HG03175 (cell line): Measurements from ENCODE around the gene CCL3.
"Not testable (repeated sequence)": the region's sequence is repeated elsewhere in the genome, so short reads cannot be mapped to it uniquely, and the experiment has no call there.

Experiments
- ATAC-seq: cut with Tn5 transposase; IDR thresholded peaks from one replicate; pipeline ENCODE4 v1.9.1; 2021; ENCODE audit warnings: mild to moderate bottlenecking, moderate library complexity; ENCODE audit not compliant: unreplicated experiment

CCL3 gene

DNA sequence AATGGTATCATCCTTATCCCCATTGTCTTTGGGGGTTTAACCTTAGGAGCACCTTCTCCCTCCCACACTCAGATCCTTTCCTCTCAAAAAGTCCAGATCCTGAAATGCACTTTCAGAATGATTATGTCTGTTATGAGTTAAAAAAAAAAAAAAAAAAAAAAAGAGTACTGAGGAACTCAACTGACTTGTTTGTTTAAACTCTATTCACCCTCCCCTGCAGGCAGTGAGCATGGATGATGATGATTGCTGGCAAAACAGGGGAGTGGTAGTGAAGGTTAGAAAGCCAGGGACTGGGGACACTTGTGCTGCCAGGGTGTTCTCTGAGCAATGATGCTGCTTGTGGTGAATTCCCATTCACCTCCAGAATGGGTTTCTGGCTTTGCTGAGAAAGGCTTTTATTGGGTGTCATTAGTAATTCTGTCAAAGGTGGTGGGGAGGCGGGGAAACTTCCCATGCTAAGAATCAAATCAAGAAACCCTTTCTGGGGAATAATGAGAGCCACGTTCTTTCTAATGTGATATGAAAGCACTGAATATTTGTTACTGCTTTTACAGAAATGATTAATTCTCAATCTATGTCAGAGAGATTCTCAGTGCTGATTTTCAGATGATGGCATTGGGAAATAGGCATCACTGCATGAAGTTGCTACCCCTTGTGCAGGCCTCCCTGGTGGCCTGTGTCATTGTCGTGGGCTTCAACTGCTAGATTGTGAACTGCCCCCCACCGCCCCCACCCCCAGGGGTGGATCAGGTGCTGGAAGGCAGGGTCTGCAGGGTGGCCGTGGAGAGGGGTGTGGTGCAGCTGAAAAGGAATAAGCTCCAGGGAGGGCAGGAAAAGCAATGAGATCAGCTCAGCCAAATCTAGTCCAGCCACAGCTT, 27.8 kb upstream of the CCL3 start:
- no peak for ATAC-seq

DNA sequence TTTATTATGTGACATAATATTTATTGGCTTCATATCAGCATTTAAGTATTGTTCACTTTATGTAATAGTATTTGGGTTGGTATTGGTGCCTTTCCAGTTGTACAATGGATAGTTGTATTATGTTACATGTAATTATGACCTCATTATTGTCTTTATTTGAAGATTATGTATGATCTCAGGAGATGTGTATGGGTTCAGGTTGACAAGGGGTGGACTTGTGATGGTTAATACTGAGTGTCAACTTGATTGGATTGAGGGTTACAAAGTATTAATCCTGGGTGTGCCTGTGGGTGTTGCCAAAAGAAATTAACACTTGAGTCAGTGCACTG, 25.7 kb upstream of the CCL3 start:
- not testable (repeated sequence) for ATAC-seq

DNA sequence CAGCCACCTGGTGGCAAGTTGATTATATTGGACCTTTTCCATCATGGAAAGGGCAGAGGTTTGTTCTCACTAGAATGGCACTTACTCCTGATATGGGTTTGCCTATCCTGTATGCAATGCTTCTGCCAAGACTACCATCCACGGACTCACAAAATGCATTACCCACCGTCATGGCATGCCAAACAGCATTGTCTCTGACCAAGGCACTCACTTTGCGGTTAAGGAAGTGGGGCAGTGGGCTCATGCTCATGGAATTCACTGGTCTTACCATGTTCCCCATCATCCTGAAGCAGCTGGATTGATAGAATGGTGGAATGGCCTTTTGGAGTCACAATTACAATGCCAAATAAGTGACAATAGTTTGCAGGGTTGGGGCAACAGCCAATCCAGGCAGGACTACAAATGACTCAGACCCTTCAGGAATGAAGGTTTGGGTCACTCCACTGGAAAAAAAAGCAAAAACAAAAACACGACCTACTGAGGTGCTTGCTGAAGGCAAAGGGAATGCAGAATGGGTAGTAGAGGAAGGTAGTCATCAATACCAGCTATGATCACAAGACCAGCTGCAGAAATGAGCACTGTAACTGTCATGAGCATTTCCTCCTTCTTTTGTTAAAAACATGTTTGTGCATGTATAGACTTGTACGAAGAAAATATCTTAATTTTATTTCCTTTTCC, 25.2 kb upstream of the CCL3 start:
- not testable (repeated sequence) for ATAC-seq

GRCh38 chr17:36113131-36113530, 23.2 kb upstream of the CCL3 start:
- ATAC-seq, result not testable (repeated sequence)

DNA sequence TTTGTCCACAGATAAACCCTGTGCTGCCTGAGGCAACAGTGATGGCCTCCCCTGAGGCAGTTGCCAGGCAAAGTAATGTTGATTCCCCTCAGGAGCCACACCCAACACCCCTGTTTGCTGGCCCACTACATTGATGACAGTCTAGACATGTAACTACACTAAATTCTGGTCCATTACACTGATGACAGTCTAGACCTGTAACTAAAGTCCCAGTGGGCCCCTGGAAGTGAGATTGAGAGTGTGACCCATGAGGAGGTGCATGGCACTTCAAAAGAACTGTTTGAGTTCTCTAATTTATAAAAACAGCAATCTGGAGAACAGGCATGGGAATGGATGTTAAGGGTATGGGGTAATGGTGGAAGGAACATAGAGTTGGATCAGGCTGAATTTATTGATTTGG, 22.6 kb upstream of the CCL3 start:
- ATAC-seq, result no peak

DNA sequence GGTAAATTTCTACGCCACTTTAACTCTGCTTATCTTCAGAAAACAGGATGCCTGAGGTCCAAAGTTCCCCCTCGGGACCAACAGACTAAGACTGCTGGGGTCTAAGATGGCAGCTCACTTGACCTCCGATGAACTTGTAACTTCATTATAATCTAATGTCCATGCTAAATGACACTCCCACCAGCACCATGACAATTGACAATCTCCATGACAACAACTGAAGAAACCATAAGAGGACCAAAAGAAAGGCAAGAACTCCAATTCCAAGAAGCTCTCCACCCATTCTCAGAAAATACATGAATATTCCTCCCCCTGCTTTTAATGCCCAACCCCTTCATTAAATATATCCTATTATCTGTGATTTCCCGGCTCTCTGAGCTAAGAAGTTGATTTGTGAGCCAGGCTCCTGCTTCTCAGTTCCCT, 21.1 kb upstream of the CCL3 start:
- ATAC-seq, result no peak

DNA sequence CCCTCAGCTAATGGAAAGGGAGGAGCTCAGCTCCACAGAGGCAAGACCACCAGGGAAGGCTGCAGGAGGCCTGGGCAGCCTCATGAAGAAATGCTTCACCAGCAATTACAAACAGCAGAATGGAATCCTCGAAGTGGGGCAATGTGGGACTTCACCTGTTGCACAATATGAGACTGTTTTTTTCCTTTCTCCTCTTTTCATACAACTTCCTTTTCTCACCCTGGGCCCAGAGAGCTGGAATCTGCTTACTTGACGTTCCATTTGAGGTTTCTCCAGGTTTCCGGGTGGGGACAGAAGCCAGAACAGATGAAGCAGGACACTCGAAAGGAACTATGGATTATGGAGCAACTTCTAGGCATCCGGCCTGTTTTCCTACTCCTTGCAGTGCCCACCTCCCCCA, 18.3 kb upstream of the CCL3 start:
- not testable (repeated sequence) for ATAC-seq

- no peak for ATAC-seq
Observed at GRCh38 chr17:36107660-36108059, 17.7 kb upstream of the CCL3 start.

DNA sequence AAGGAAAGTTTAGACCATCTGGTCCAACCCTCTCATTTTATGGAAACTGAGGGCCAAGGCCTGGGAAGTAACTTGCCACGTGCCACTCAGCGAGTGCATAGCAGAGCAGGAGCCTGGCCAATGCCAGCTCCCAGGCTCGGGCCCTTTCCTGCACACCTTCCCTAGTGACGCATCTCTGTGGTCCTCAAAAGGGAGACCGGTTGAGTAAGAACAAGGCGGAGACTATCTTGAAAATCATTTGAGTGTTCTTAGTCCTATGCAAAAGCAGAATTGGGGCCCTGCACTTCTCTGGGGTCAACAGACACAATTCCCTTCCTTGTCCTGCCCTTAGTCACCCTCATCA, 16.5 kb upstream of the CCL3 start:
- ATAC-seq, result no peak

DNA sequence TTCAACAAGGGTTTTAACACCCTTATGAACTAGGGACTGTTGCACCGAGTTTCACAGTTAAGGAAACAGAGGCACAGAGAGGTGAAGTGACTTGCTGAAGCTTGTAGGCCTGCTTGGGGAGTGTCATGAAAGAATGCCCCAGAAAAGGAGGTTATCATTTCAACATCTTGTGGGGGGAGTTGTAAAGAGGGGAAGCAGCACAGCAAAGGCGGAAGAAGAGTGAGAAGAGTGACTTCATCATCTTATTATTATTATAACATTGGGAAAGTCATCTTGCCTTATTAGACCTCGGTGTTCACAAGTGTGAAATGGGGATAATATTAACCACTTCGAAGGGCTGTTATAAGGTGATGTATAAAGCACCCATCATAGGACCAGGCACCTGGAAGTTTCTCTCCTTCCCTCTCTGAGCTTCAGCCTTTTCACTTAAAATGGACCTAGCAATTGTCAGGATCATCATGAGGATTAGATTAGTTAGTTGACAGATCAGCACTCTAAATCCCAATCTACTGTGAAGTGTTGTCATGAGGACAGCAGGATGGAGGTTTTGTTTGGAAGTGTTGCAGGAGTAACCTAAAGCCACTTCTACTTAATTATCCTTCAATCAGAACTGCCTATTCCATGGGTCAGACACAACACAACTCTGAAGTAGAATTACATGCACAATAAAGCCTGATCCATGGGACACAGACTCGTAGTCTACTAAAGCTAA, 16.0 kb upstream of the CCL3 start:
- no peak for ATAC-seq

DNA sequence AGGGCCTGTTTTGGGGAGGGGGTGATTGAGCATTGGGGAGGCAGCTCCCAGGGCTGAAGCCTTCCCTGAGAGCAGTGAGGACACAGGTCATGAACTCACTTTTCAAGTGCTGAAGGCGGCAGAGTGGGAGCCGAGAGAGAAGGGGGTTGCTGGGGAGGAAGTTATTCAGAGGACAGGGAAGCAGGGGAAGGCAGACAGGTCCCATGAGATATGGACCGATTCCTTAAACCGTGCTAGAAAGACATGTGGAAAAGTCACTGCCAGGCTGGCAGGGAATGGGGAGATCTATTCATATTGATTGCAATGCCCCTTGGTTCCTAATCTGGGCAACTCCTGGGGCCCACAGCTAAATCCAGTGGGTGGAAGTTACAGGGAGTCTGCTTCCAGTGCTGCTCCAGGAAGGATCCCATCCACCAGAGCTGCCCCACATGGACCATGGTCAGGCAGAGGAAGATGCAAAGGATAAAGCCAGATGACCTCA, 14.8 kb upstream of the CCL3 start:
- no peak for ATAC-seq

DNA sequence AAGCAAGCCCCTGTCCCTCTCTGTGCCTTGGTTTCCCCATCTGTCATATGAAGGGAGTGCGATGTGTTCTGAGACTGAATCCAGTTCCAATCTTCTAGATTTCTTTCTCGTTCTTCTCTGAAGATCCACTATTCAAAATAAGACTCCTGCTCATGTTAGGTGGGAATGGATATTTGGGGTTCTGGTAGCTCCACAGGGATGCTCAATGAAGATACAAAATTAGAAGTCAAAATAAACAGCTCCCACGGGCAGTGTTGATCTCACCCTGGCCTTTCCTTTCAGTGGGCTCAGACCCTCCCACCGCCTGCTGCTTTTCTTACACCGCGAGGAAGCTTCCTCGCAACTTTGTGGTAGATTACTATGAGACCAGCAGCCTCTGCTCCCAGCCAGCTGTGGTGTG, 14.3 kb upstream of the CCL3 start:
- ATAC-seq, result not testable (repeated sequence)

GRCh38 chr17:36103401-36103975, 13.5 kb upstream of the CCL3 start, which contains the start of gene CCL4:
Gene CCL4, plus strand, starts transcription at chr17:36103827. Its CDS starts 79 bp downstream, at chr17:36103906.
- ATAC-seq, result peak; percentile 86

GRCh38 chr17:36099004-36099403, 9.1 kb upstream of the CCL3 start:
- ATAC-seq, result not testable (repeated sequence)

- no peak for ATAC-seq
Observed at GRCh38 chr17:36095992-36096391, 6.0 kb upstream of the CCL3 start.

- ATAC-seq, result no peak
Observed at GRCh38 chr17:36094746-36095145, 4.8 kb upstream of the CCL3 start.

DNA sequence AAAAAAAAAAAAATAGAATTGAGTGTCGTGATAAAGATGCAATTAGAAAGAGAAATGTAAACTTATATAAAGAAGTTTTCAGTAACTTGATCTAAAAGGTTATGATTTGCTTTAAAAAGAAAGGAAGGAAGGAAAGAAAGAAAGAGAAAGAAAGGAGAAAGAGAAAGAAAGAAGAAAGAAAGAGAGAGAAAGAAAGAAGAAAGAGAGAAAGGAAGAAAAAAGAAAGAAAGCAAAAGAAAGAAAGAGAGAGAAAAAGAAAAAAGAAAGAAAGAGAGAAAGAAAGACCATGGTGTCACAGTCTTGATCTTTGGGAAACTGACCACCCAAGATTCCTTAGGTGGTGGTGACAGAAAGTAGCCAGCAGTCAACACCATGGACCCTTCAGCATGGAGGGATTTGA, 4.3 kb upstream of the CCL3 start:
- ATAC-seq, result no peak

DNA sequence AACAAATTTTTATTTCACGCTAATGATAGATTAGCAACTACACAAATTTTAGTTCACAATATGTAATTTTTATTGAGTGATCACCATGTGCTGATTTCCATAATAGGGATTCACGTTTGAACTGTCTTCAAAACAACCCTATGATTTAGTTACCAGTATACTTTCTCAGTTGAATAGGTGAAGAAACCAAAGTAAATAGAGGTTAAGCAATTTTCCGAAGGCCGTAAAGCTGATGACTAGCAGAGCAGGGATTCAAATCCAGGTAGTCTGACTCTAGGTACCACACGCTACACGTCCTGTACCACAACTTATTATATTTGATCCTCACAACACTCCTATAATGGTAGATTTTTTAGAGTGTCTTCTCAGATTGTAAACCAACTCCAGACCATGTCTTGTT, 2.8 kb upstream of the CCL3 start:
- not testable (repeated sequence) for ATAC-seq

GRCh38 chr17:36092230-36092629, 2.3 kb upstream of the CCL3 start:
- no peak for ATAC-seq

DNA sequence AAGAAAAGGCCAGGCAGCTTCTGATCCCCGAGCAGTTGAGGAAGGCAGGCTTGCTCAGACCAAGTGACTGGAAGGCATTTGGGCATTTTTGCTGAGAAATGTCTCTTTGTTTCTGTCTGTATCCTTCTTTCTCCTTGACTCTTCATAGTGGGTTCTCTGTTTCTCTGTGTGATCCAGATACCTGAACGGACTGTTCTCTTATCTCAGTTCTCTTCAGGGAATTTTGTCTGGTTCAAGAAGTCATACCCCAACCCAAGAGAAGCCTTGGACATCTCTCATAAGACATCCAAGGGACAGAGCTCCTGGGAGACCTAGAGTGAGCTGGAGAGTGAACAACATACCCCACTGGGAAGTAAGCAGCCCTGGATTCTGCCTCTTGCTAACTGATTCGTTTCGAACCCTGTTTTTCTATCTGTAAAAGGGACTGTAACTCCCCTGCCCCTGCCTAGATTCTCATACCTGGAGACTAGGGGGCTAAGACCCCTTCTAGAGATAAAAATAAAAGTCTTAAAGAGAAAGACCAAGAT, 541 bp downstream of the CCL3 start:
- no peak for ATAC-seq
